ENCODE measurements around the gene DAND5.

The DAND5 gene

DNA sequence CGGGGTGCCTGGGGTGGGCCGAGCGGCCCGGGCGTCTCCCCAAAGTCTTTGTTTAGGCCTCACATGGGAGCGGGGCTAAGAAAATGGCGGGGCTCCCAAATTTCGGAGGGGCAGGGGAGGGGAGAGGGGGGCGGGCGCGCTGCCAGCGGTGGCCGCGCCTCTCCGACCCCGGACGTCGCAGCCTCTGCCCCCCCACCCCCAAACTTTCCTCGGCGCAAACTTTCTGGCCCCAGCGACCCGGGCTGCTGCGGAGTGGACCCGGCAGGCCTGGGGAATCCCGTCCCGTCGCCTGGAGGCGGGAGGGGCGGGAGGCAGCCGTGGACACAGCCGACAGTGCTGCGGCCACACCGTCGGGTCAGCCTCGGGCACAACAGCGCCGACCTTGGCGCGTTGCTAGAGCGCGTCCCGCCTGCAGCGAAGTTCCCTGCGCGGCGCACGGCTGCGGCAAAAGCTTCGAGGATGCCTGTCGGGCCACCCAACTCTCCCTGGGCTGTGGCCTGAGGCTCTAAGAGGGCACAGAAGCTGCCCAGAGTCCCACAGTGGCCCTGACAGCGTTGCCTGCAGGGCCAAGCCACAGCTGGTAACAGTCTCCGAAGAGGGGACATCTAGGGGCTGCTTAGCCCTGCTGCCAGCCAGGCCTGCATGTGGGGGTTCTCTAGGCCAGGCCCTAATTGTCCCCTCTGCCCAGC is 27.2 kb downstream of the DAND5 start:
- H3K27ac ChIP-seq = peak overlapping the region; percentile 99
- TF ChIP-seq ZFX (IDR thresholded peaks at IDR 0.05; ENCODE audit: borderline replicate concordance) = no peak
- TF ChIP-seq, protein P1, sequence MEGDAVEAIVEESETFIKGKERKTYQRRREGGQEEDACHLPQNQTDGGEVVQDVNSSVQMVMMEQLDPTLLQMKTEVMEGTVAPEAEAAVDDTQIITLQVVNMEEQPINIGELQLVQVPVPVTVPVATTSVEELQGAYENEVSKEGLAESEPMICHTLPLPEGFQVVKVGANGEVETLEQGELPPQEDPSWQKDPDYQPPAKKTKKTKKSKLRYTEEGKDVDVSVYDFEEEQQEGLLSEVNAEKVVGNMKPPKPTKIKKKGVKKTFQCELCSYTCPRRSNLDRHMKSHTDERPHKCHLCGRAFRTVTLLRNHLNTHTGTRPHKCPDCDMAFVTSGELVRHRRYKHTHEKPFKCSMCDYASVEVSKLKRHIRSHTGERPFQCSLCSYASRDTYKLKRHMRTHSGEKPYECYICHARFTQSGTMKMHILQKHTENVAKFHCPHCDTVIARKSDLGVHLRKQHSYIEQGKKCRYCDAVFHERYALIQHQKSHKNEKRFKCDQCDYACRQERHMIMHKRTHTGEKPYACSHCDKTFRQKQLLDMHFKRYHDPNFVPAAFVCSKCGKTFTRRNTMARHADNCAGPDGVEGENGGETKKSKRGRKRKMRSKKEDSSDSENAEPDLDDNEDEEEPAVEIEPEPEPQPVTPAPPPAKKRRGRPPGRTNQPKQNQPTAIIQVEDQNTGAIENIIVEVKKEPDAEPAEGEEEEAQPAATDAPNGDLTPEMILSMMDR (IDR thresholded peaks at IDR 0.05) = peak; percentile 25

DNA sequence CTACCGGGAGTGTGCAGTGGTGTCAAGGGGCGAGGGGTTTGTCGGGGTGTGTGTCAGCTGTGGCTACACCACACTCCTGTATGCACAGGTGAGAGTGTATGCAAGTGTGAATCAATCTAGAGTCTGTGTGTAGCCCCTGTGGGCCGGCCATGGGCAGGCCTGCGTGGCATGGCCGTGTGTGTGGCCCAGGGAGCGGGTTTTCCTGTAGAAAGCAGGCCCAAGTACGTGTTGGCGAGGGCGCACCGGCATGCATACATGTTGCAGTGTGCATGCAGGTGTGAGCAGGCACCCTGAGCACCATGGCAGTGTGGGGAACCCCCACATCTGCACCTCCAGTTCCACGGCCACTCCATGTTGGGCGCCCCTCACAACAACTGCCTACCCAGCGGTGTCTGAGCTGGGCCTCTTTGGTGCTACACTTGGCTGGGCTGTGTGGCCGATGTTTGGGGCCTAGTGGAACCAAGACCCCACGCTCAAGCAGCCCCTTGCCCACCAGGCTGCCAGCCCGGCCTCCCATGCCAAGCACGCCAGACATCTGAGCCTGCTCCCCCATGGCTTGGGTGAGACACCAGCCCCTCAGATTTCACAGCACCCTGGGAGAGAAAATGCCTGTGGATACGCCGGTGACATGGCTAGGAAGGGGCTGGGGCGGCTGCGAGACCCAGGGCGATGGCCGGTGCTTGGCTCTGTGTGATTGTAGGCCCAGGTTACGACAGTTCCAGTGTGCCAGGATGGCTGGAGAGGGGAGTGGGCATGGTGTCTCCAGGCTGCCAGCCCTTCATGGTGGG is 28.0 kb downstream of the DAND5 start:
- TF ChIP-seq ZFX (IDR thresholded peaks at IDR 0.05; ENCODE audit: borderline replicate concordance) = no peak
- TF ChIP-seq, protein P1 (IDR thresholded peaks at IDR 0.05) = no peak
- peak overlapping the region; percentile 99 for H3K27ac ChIP-seq

DNA sequence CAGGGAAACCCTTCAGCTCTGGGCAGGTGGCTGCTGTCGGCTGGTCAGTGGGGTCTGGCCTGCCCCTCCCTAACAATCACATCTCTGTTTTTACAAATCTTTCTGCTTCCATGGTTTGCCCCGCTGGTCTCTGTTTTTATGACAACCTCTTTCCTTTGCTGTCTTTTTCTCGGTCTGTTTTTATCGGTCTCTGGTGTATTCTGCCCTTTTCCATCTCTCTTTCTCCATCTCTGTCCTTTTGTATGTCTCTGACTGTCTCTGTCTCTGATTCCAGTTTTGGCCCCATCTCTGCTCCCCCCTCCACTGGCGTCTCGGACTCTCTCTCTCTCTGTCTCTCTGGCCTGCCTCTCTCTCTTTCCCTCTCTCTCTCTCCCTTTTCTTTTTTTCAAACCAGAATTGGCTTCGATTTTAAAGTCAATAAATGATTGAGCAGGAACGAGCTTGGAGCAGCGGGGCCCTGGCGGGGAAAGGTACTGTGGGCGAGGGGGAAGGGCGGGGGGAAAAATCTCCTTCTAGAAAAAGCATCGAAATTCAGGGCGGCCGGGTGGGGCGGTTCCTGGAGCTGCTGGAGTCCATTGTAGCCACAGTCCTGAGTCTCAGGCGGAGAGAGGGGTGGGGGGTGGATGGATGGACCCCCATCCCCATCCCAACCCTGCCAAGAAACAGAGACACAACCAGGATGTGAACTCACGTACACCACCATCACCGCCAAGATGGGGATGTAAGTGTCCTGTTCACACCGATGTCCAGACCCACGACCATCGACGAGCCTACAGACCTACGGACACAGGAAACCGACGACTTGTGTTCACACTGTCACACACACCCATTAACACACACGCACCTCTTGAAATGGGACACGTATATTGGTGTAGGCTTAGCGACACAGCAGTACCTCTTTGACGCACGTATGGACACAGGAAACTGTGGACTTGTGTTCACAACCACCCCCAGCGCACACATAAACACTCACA is 28.9 kb downstream of the DAND5 start:
- H3K27ac ChIP-seq = peak overlapping the region; percentile 99
- TF ChIP-seq, protein P1 (IDR thresholded peaks at IDR 0.05) = no peak
- no peak for TF ChIP-seq ZFX (IDR thresholded peaks at IDR 0.05; ENCODE audit: borderline replicate concordance)

DNA sequence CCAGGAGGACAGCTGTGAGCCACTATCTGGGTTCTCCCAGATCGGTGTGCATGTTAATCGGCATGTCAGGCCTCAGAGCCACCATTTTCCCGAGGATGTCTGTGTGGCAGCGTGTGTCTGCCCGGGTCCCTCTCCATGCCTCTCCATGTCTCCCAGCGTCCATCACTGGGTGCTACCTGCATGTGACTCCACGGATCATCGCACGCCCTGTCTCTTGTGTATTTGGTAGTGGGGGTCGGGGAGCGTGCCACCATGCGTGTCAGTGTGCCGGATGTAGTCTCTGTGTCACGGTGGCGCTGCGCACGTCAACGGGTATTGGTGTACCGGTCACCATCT is 31.8 kb downstream of the DAND5 start:
- no peak for TF ChIP-seq ZFX (IDR thresholded peaks at IDR 0.05; ENCODE audit: borderline replicate concordance)
- TF ChIP-seq, protein P1 (IDR thresholded peaks at IDR 0.05) = no peak

DNA sequence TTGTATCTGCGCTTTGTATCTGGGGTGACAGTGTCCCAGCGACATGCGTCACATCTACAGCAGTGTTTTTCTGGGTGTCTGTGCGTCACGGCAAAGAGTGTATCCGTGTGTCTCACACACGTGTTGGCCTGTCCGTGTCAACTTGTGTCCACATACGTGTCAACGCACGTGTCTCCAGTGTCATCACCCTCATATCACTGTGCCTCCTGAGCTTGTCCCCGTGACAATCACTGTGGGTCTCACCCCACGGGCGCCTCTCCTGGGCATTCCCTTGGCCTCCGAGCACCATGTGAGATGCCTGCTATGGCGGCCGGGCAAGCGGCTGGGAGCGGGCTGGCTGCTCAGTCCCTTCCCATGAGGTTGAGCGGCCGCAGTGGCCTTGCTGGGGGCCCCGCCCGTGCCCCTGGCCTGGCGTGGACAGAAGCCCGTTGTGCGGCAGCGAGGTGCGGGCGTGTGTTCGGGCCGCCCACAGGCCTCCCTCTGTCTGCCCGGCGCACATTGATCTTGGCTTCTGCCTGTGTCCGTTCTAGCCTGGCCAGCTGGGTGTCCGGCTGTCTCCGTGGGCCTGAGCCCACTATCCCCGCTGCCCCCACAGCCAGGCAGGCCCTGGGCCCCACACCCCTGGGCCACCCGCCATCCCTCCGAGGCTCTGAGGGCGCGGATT is 32.3 kb downstream of the DAND5 start:
- H3K27ac ChIP-seq = peak overlapping the region; percentile 99
- TF ChIP-seq, protein P1 (IDR thresholded peaks at IDR 0.05) = no peak
- no peak for TF ChIP-seq ZFX (IDR thresholded peaks at IDR 0.05; ENCODE audit: borderline replicate concordance)

More for the DNA sequence above, 31.8 kb downstream of the DAND5 start:
- H3K27ac ChIP-seq = peak overlapping the region; percentile 99

DNA sequence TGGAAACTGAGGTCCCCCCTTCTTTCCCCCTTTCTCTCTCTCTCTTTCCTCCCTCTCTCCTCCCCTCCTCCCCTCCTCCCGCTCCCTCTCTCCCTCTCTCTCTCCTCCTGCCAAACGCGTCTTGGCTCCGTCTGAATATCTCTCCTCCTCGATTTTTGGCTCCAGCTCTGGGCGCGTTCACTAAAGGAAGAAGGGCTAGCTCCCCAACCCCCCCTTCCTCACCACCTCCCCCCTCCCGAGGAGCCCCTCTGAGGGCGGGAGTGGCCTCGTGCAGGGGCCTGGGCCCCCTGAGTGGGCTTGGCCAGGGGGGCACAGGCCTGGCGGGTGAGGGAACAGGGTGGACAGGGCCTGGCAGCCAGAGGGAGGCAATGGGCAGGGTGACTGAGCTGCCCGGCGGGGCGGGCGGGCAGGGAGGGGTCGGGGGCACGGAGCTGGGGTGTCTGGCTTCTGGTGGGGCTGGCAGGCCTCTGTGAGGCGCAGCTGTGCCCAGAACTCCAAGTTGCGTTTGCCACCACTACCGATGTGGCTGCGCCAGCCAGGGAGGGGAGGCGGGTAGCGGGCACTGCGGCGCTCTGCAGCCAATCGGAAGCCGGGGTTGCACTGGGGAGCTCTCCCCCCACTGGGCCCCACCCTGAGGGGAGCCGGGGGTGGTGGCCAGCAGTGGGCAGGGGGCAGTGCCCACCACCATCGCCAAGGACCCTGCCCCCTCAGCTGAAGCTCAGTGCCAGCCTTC is 33.0 kb downstream of the DAND5 start:
- peak overlapping the region; percentile 99 for H3K27ac ChIP-seq
- TF ChIP-seq, protein P1 (IDR thresholded peaks at IDR 0.05) = no peak
- TF ChIP-seq ZFX (IDR thresholded peaks at IDR 0.05; ENCODE audit: borderline replicate concordance) = no peak
